CD4-positive, CD25-positive, alpha-beta regulatory T cell (primary cell): ENCODE results near the gene PELI3. TPM values are rescaled to one million over a fixed set of nuclear protein-coding genes. Genes with fewer than 3 reads are reported as not detected.
A peak's percentile ranks its signal among the peaks of the same experiment; 100 is the strongest.

Source experiments
- ATAC-seq, 2 donors: fragments of 150-1000 bp; cut with Tn5 transposase; one replicate each; pipeline ENCODE4 v1.10.0; 2021; ENCODE audit warnings: low read depth in 2 of 2, moderate number of reproducible peaks in 2 of 2, moderate library complexity in 1 of 2
- DNase-seq, 3 donors: peaks; one replicate each; pipeline versions ENCODE4 v3.0.0 to v3.0.0-alpha.2; 2012 to 2022; ENCODE audit warnings: mixed read lengths in 1 of 3
- H3K27ac ChIP-seq: one replicate; pipeline ENCODE4 v1.7.0; 2013; ENCODE audit warnings: mild to moderate bottlenecking, low read length; ENCODE audit not compliant: insufficient read depth, poor library complexity, severe bottlenecking
- H3K27me3 ChIP-seq: one replicate; pipeline ENCODE4 v1.7.0; 2013; ENCODE audit warnings: low read length; ENCODE audit not compliant: control insufficient read depth, insufficient read depth
- H3K36me3 ChIP-seq: one replicate; pipeline ENCODE4 v1.7.0; 2013; ENCODE audit warnings: mild to moderate bottlenecking, low read length, moderate library complexity; ENCODE audit not compliant: control insufficient read depth, insufficient read depth
- H3K4me1 ChIP-seq: 2 replicates; pipeline ENCODE4 v1.7.0; 2013; ENCODE audit warnings: mild to moderate bottlenecking, low read length; ENCODE audit not compliant: insufficient read depth, control insufficient read depth, poor library complexity, severe bottlenecking
- H3K4me3 ChIP-seq: one replicate; pipeline ENCODE4 v1.7.0; 2013; ENCODE audit warnings: low read depth, mild to moderate bottlenecking, low read length, moderate library complexity
- H3K9me3 ChIP-seq, 2 experiments: 1 replicate in 1 of 2; 2 replicates in 1 of 2; pipeline ENCODE4 v1.7.0; 2013; ENCODE audit warnings: low read length in 2 of 2, mild to moderate bottlenecking in 1 of 2, moderate library complexity in 1 of 2; ENCODE audit not compliant: control insufficient read depth in 2 of 2
- H3K27ac Mint-ChIP-seq, 3 donors: one replicate each; pipeline ENCODE4 v1.8.0; 2020 to 2022; ENCODE audit warnings: mild to moderate bottlenecking in 3 of 3, mixed read lengths in 3 of 3, moderate library complexity in 2 of 3
- H3K27me3 Mint-ChIP-seq: one replicate; pipeline ENCODE4 v1.8.0; 2022; ENCODE audit warnings: mild to moderate bottlenecking, mixed read lengths
- H3K36me3 Mint-ChIP-seq: one replicate; pipeline ENCODE4 v1.8.0; 2020; ENCODE audit warnings: mixed read lengths
- H3K4me1 Mint-ChIP-seq, 4 donors: one replicate each; pipeline ENCODE4 v1.8.0; 2020 to 2022; ENCODE audit warnings: mixed read lengths in 4 of 4, mild to moderate bottlenecking in 1 of 4
- H3K4me3 Mint-ChIP-seq, 4 donors: one replicate each; pipeline ENCODE4 v1.8.0; 2020 to 2022; ENCODE audit warnings: mild to moderate bottlenecking in 4 of 4, mixed read lengths in 4 of 4, moderate library complexity in 3 of 4
- H3K9me3 Mint-ChIP-seq, 7 donors: one replicate each; pipeline ENCODE4 v1.8.0; 2020 to 2022; ENCODE audit warnings: mixed read lengths in 7 of 7, mild to moderate bottlenecking in 3 of 7, moderate library complexity in 2 of 7
- polyA plus RNA-seq, 4 donors: library from polyadenylated mRNA; unstranded; fragments of 300-500 nt; fragmentation: Illumina TruSeq; gene quantifications; one replicate each; pipeline ENCODE4 v1.2.3, GENCODE V29; 2021
- total RNA-seq: library from RNA; stranded (reverse); gene quantifications from one replicate; pipeline ENCODE4 v1.2.3, GENCODE V29; 2022

PELI3 gene
- total and polyA plus RNA-seq, 5 donors from 2014 or later: 4.4 to 9.6 (median 6.5) TPM

DNA sequence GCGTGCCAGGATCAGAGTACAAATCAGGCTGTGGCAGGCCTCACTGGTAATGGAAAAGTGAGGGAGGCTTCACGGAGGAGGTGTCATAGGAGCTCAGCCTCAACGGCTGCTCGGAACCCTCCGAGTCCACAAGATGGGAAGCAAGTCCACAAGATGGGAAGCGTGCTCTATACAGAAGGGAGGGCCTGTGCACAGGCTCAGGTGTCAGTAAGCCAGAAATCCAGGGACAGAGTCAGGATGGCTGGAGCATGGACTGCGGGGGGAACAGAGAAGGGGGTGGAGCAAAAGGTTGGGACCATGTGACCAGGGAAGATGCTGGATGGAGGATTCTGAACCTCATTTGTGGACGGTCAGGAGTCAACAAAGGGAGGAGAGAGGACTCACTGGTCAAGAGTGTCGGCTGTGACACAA, 10.1 kb downstream of the PELI3 start:
- Mint-ChIP-seq H3K4me3 (peak overlapping the region in 3 of 4 donors; percentile 56 to 91 (median 61)), H3K36me3 (peaks cover 4% of the 10 kb centered on the region), H3K27me3 (peaks cover 4% of the 10 kb centered on the region), H3K27ac (no peak overlapping the region), H3K4me1 (peaks cover 0 to 28% (median 20%) of the 10 kb centered on the region in 4 donors), H3K9me3 (no peaks in the 10 kb centered on the region)
- no peaks in the 10 kb centered on the region for H3K9me3 ChIP-seq
- ATAC-seq: no peak
- H3K27me3 ChIP-seq: no peaks in the 10 kb centered on the region
- peaks cover 23% of the 10 kb centered on the region for H3K4me1 ChIP-seq
- no peak for DNase-seq
- no peak overlapping the region for H3K4me3 ChIP-seq
- H3K27ac ChIP-seq: no peak overlapping the region
- peaks cover 5% of the 10 kb centered on the region for H3K36me3 ChIP-seq

DNA sequence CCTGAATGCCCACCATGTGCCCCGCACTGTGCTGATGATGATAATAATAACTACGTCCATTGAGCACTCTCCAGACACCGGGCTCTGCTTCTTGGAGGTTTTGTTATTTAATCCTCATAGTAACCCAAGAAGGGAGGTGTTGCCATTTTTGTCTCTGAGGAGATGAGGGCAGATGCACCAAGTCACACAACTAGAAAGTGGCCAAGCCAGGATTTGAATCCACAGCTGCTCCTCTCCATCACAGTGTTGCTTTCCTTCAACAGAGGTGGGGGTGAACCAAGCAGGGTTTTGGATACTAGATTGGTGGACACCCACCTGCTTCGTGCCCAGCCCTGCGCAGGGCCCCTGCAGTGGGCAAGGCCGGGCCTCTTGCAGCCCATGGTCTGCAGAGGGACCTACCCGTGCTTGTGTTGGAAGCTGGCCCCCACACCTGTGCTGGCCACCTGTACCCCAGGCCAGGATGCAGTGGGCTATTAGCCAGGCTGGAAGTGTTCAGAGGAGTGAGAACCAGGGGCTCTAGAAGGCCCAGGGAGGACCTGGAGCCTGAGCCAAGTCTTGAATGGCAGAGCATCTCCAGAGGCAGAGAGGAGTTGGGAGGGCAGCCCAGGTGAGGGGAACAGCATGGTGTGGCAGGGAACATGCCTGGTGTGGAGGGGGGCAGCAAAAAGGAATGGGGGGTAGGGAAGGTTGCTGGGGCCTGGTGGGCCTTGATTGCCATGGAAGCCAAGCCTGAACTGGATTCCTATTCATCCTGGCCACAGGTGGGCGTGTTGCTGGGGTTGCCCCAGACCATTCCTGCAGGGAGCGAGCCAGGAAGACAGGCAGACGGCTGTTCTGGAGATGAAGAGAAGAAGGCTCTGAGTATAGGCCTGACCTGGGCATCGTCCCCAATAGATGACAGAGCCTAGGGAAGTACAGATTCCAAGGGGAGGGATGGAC, 10.8 kb downstream of the PELI3 start:
- H3K27me3 Mint-ChIP-seq: peaks cover 4% of the 10 kb centered on the region
- H3K4me1 ChIP-seq: peaks cover 23% of the 10 kb centered on the region
- H3K27ac Mint-ChIP-seq: peak overlapping the region in 1 of 3 donors; percentile 33
- no peak overlapping the region for H3K4me3 ChIP-seq
- H3K36me3 Mint-ChIP-seq: peaks cover 6% of the 10 kb centered on the region
- no peaks in the 10 kb centered on the region for H3K9me3 ChIP-seq
- H3K9me3 Mint-ChIP-seq: no peaks in the 10 kb centered on the region
- H3K27me3 ChIP-seq: no peaks in the 10 kb centered on the region
- peak overlapping the region; percentile 5 for H3K27ac ChIP-seq
- H3K36me3 ChIP-seq: peaks cover 1% of the 10 kb centered on the region
- DNase-seq (no peak), ATAC-seq (no peak)
- H3K4me1 Mint-ChIP-seq: peaks cover 0 to 33% (median 23%) of the 10 kb centered on the region in 4 donors
- peak overlapping the region; percentile 22 to 87 (median 62) for H3K4me3 Mint-ChIP-seq

- DNase-seq (peak in 2 of 3 donors; percentile 41 to 59), ATAC-seq (no peak)
- Mint-ChIP-seq H3K4me3 (peak overlapping the region; percentile 91 to 96 (median 94)), H3K27ac (peak overlapping the region; percentile 32 to 94 (median 90)), H3K27me3 (peaks cover 4% of the 10 kb centered on the region), H3K36me3 (peaks cover 8% of the 10 kb centered on the region), H3K9me3 (no peaks in the 10 kb centered on the region), H3K4me1 (peaks cover 0 to 38% (median 30%) of the 10 kb centered on the region in 4 donors)
- H3K4me1 ChIP-seq: peaks cover 23% of the 10 kb centered on the region
- no peaks in the 10 kb centered on the region for H3K9me3 ChIP-seq
- H3K36me3 ChIP-seq: peaks cover 6% of the 10 kb centered on the region
- peak overlapping the region; percentile 79 for H3K4me3 ChIP-seq
- H3K27me3 ChIP-seq: no peaks in the 10 kb centered on the region
- no peak overlapping the region for H3K27ac ChIP-seq
These were observed 12.2 kb downstream of the PELI3 start for GRCh38 chr11:66478729-66479393.

DNA sequence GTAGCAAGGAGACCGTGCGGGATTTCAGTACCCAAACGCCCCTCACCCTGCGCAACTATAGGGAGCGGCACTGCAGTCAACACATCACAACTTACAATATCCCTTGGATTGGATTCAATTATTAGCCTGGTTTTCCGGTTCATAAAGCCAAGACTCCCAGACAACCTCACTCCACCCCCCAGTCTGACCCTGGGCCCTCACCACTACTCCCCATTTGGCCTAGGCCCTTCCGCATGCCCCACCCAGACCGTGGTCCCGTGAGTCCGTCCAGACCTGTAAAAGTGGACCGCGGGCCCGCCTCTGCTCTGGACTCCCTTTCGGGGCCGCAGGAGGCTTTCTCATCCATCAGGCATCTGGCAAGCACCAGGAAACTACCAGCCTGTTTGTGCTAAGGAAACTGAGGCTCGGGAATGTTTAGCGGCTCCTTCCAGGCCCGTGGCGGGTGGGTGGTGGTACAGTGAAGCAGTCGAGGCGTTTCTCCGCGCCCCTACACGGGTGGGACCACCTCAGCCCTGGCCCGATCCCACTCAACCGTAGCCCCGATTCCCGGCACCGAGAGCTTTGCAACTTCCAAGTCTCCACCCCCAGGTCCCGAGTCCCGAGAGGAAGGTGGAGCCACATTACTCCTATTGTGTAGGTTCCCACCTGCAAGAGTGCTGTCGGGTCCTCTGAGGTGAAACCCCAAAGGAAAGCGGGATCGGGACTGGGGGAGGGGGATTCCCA, 12.8 kb downstream of the PELI3 start:
- peak overlapping the region; percentile 76 for H3K27ac ChIP-seq
- Mint-ChIP-seq H3K27me3 (peaks cover 4% of the 10 kb centered on the region), H3K27ac (peak overlapping the region; percentile 43 to 94 (median 90)), H3K4me1 (peaks cover 0 to 39% (median 30%) of the 10 kb centered on the region in 4 donors), H3K36me3 (peaks cover 4% of the 10 kb centered on the region), H3K4me3 (peak overlapping the region; percentile 91 to 96 (median 94)), H3K9me3 (no peaks in the 10 kb centered on the region)
- DNase-seq: no peak
- H3K36me3 ChIP-seq: peaks cover 6% of the 10 kb centered on the region
- H3K9me3 ChIP-seq: no peaks in the 10 kb centered on the region
- peaks cover 23% of the 10 kb centered on the region for H3K4me1 ChIP-seq
- H3K4me3 ChIP-seq: peak overlapping the region; percentile 79
- ATAC-seq: no peak
- no peaks in the 10 kb centered on the region for H3K27me3 ChIP-seq

DNA sequence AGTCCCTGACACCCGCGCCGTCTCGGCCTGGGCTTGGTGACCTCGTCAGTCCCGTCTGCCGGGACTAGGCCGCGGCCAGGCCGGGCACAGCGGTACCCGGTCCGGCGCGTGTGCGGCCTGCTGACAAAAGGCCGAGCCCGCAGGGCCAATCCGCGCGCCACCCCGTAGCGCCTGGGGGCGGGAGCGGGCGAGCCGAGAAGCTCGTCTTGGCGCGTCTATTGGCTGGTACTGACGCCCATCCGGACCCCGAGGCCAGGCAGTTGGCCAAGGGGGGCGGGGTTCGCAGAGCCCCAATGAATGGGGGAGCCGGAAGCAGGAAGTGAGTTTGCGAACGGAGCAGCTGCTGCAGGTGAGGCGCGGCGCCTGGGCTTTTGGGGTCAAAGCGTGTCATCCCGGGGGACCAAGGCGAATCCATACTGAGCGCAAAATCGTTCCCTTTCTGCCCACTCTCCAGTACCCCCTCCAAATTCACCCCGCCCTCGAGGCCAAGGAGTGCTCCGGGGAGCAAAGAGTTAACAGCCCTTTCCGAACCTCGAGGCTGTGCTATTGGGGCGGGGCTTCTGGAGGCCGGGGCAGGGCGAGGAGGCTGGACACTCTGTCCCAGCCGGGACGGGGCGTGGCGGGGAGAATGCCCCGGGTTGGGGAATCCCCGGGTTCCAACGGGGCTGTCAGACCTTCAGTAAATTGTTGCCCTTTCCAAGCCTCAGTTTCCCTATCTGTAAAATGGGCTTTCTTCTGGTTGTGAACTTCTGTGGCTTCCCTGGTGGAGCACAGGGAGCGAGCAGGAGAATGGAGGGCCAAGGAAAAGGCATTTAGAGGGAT, 13.6 kb downstream of the PELI3 start, which contains the start of gene DPP3:
DPP3 (plus strand) TSS at position 318 of the 822 bp plus-strand sequence. CDS start 1,767 bp downstream, outside the sequence.
- H3K4me3 Mint-ChIP-seq: peak within 1 kb of the TSS; percentile 91 to 96 (median 94)
- DNase-seq: peak; percentile 93 to 98 (median 95)
- peaks cover 5% of the 10 kb centered on the region for H3K36me3 Mint-ChIP-seq
- no peaks in the 10 kb centered on the region for H3K9me3 ChIP-seq
- H3K4me1 ChIP-seq: peaks cover 23% of the 10 kb centered on the region
- H3K27ac Mint-ChIP-seq: peak within 1 kb of the TSS; percentile 86 to 94 (median 90)
- ATAC-seq: peak; percentile 98
- H3K4me3 ChIP-seq: peak within 1 kb of the TSS; percentile 79
- H3K36me3 ChIP-seq: peaks cover 10% of the 10 kb centered on the region
- no peaks in the 10 kb centered on the region for H3K9me3 Mint-ChIP-seq
- H3K27me3 ChIP-seq: no peaks in the 10 kb centered on the region
- peaks cover 0 to 39% (median 30%) of the 10 kb centered on the region in 4 donors for H3K4me1 Mint-ChIP-seq
- H3K27ac ChIP-seq: peak within 1 kb of the TSS; percentile 76
- peaks cover 4% of the 10 kb centered on the region for H3K27me3 Mint-ChIP-seq

DNA sequence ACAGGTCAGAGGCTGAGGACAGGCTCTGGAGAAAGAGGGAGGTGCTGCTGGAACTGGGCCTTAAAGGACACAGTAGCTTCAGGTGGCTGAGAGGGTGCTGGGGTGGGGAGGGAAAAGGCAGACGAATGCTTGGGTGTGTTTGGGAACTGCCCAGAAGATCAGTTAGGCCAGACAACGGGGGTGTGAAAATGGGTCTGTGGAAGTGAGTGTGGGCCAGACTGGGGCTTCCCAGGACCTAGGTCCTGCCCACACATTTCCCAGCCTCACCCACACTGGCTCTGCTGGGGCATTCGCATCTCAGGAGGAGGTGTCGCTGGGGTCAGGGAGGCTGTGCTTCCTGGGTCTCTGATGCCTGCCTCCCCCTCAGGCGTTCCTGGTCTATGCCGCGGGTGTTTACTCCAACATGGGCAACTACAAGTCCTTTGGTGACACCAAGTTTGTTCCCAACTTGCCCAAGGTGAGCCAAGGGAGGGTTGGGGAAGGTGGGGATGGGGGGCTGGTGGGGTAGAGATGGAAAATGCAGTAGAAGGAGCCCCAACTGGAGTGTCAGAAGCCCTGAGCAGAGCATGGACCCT, 18.2 kb downstream of the PELI3 start:
- Mint-ChIP-seq H3K9me3 (no peaks in the 10 kb centered on the region), H3K36me3 (peaks cover 23% of the 10 kb centered on the region), H3K27me3 (no peaks in the 10 kb centered on the region), H3K4me3 (no peak overlapping the region), H3K27ac (no peak overlapping the region), H3K4me1 (peaks cover 0 to 20% (median 16%) of the 10 kb centered on the region in 4 donors)
- H3K4me3 ChIP-seq: no peak overlapping the region
- H3K4me1 ChIP-seq: peaks cover 12% of the 10 kb centered on the region
- ATAC-seq (no peak), DNase-seq (no peak)
- H3K27me3 ChIP-seq: no peaks in the 10 kb centered on the region
- H3K36me3 ChIP-seq: peaks cover 41% of the 10 kb centered on the region
- H3K27ac ChIP-seq: no peak overlapping the region
- no peaks in the 10 kb centered on the region for H3K9me3 ChIP-seq
